HL-60 (cell line): ENCODE measurements around the gene HAPLN2.
A peak's percentile ranks its signal among the peaks of the same experiment; 100 is the strongest.

Experiments
- DNase-seq, 2 experiments: peaks; one replicate each; pipeline ENCODE4 v3.0.0-alpha.2; 2010 to 2020; ENCODE audit warnings: low read depth in 1 of 2, low spot score in 1 of 2
- H3K27ac ChIP-seq: fragments of 250-450 bp; sonication (Bioruptor Pico); replicated peaks from 2 replicates; pipeline ENCODE4 v1.5.1; 2020; ENCODE audit warnings: mild to moderate bottlenecking, moderate library complexity
- H3K27me3 ChIP-seq: fragments of 250-450 bp; sonication (Bioruptor Pico); 2 replicates; pipeline ENCODE4 v1.5.1; 2021; ENCODE audit warnings: mild to moderate bottlenecking, moderate library complexity; ENCODE audit not compliant: insufficient read depth, poor library complexity, severe bottlenecking
- H3K4me3 ChIP-seq: replicated peaks from 2 replicates; pipeline ENCODE4 v1.5.1; 2011; ENCODE audit warnings: mild to moderate bottlenecking, control low read depth, low read length; ENCODE audit not compliant: insufficient read depth
- CTCF ChIP-seq: IDR thresholded peaks from one replicate; pipeline ENCODE4 v1.5.1; 2011; ENCODE audit warnings: low read length, control low read depth, inconsistent platforms; ENCODE audit not compliant: insufficient read depth
- GABPA ChIP-seq: IDR thresholded peaks from 2 replicates; pipeline ENCODE4 v1.6.1; 2012; ENCODE audit warnings: low read depth
- POLR2AphosphoS5 ChIP-seq: IDR thresholded peaks from 2 replicates; pipeline ENCODE4 v1.6.1; 2012; ENCODE audit warnings: low read depth
- REST ChIP-seq: IDR thresholded peaks from 2 replicates; pipeline ENCODE4 v1.6.1; 2012; ENCODE audit warnings: low read depth; ENCODE audit not compliant: insufficient replicate concordance
- SPI1 ChIP-seq: IDR thresholded peaks from 2 replicates; pipeline ENCODE4 v1.6.1; 2012; ENCODE audit warnings: low read depth, mild to moderate bottlenecking, borderline replicate concordance

HAPLN2 gene

GRCh38 chr1:156638189-156638985 is 19.2 kb downstream of the HAPLN2 start:
- Histone ChIP-seq H3K27me3 (peaks cover 46% of the 10 kb centered on the region), H3K4me3 (no peak overlapping the region), H3K27ac (no peak overlapping the region)
- no peak for TF ChIP-seq CTCF
- no peak for TF ChIP-seq REST
- no peak for TF ChIP-seq GABPA
- TF ChIP-seq SPI1 = no peak
- no peak for TF ChIP-seq POLR2AphosphoS5
- DNase-seq = no peak

- no peak overlapping the region for H3K4me3 ChIP-seq
- H3K27me3 ChIP-seq = peaks cover 43% of the 10 kb centered on the region
- peak in 1 of 2 experiments; percentile 37 for DNase-seq
- H3K27ac ChIP-seq = no peak overlapping the region
- no peak for TF ChIP-seq REST
- no peak for TF ChIP-seq POLR2AphosphoS5
- TF ChIP-seq CTCF = no peak
- no peak for TF ChIP-seq GABPA
- TF ChIP-seq SPI1 = no peak
Observed at GRCh38 chr1:156639601-156640101, 20.4 kb downstream of the HAPLN2 start.

GRCh38 chr1:156640842-156641706 is 21.9 kb downstream of the HAPLN2 start:
- Histone ChIP-seq H3K27me3 (peaks cover 43% of the 10 kb centered on the region), H3K4me3 (no peak overlapping the region), H3K27ac (no peak overlapping the region)
- no peak for DNase-seq
- TF ChIP-seq SPI1 (no peak), POLR2AphosphoS5 (no peak), REST (no peak), CTCF (no peak)
